Astrocyte (in vitro differentiated cells and primary cell): Measurements from ENCODE around the gene SAP30BP. TPM values are rescaled to one million over a fixed set of nuclear protein-coding genes. Genes with fewer than 3 reads are reported as not detected.

Experiments
- DNase-seq: peaks from one replicate; pipeline ENCODE4 v3.0.0-alpha.2; 2010; ENCODE audit warnings: low read depth
- FAIRE-seq: peaks from 2 replicates; lab custom pipeline; 2011; peaks lifted over from hg19 to GRCh38; lab: Jason Lieb, UNC
- H2AFZ ChIP-seq: 2 replicates; pipeline ENCODE4 v1.6.0; 2012; ENCODE audit warnings: low read depth, low read length, inconsistent platforms
- H3K27ac ChIP-seq: 2 replicates; pipeline ENCODE4 v1.5.1; 2011; ENCODE audit warnings: low read depth, low read length, inconsistent platforms
- H3K27me3 ChIP-seq: 2 replicates; pipeline ENCODE4 v1.6.0; 2011; ENCODE audit warnings: low read length, inconsistent platforms; ENCODE audit not compliant: insufficient read depth
- H3K36me3 ChIP-seq: 2 replicates; pipeline ENCODE4 v1.5.1; 2011; ENCODE audit warnings: low read length, inconsistent platforms; ENCODE audit not compliant: insufficient read depth
- H3K4me1 ChIP-seq: 2 replicates; pipeline ENCODE4 v1.5.1; 2011; ENCODE audit warnings: low read length, inconsistent platforms; ENCODE audit not compliant: insufficient read depth
- H3K4me2 ChIP-seq: 2 replicates; pipeline ENCODE4 v1.6.0; 2012; ENCODE audit warnings: low read length, inconsistent platforms
- H3K4me3 ChIP-seq: 2 replicates; pipeline ENCODE4 v1.5.1; 2011; ENCODE audit warnings: low read depth, mild to moderate bottlenecking, low read length, inconsistent platforms; ENCODE audit not compliant: insufficient read depth
- H3K79me2 ChIP-seq: 2 replicates; pipeline ENCODE4 v1.6.0; 2012; ENCODE audit warnings: mild to moderate bottlenecking, low read length, inconsistent platforms; ENCODE audit not compliant: insufficient read depth
- H3K9ac ChIP-seq: 2 replicates; pipeline ENCODE4 v1.6.0; 2012; ENCODE audit warnings: mild to moderate bottlenecking, low read length, inconsistent platforms
- H3K9me3 ChIP-seq: 2 replicates; pipeline ENCODE4 v1.5.1; 2012; ENCODE audit warnings: low read depth, mild to moderate bottlenecking, low read length, inconsistent platforms; ENCODE audit not compliant: insufficient read depth
- H4K20me1 ChIP-seq: 2 replicates; pipeline ENCODE4 v1.6.0; 2012; ENCODE audit warnings: low read length, inconsistent platforms; ENCODE audit not compliant: insufficient read depth
- H3K27ac Mint-ChIP-seq: one replicate; pipeline ENCODE4 v1.8.0; 2021; ENCODE audit warnings: mild to moderate bottlenecking, mixed read lengths; ENCODE audit not compliant: unreplicated experiment
- H3K27me3 Mint-ChIP-seq: one replicate; pipeline ENCODE4 v1.8.0; 2021; ENCODE audit warnings: low read depth, mixed read lengths; ENCODE audit not compliant: unreplicated experiment
- H3K36me3 Mint-ChIP-seq: one replicate; pipeline ENCODE4 v1.8.0; 2021; ENCODE audit warnings: low read depth, mixed read lengths; ENCODE audit not compliant: unreplicated experiment
- H3K4me1 Mint-ChIP-seq: one replicate; pipeline ENCODE4 v1.8.0; 2021; ENCODE audit warnings: low read depth, mixed read lengths; ENCODE audit not compliant: unreplicated experiment
- H3K4me3 Mint-ChIP-seq: one replicate; pipeline ENCODE4 v1.8.0; 2021; ENCODE audit warnings: mild to moderate bottlenecking, moderate library complexity, mixed read lengths; ENCODE audit not compliant: unreplicated experiment
- H3K9me3 Mint-ChIP-seq: one replicate; pipeline ENCODE4 v1.8.0; 2021; ENCODE audit warnings: mild to moderate bottlenecking, mixed read lengths; ENCODE audit not compliant: unreplicated experiment
- CTCF ChIP-seq: IDR thresholded peaks from 2 replicates; pipeline ENCODE4 v1.5.1; 2011; ENCODE audit warnings: low read depth, mild to moderate bottlenecking, inconsistent platforms, low read length, moderate library complexity; ENCODE audit not compliant: insufficient read depth
- EZH2 ChIP-seq: IDR thresholded peaks from 2 replicates; pipeline ENCODE4 v1.6.1; 2012; ENCODE audit warnings: mild to moderate bottlenecking, low read length, inconsistent platforms; ENCODE audit not compliant: insufficient read depth
- total RNA-seq: library from RNA; stranded (reverse); gene quantifications from 2 replicates; pipeline ENCODE4 v1.2.1, GENCODE V29; 2021

SAP30BP gene
- total RNA-seq, 1 donor from 2014 or later: 99.2 TPM

- Histone ChIP-seq H3K9ac (no peak overlapping the region), H3K4me1 (no peaks in the 10 kb centered on the region), H3K27me3 (no peaks in the 10 kb centered on the region), H3K27ac (no peak overlapping the region), H3K79me2 (no peaks in the 10 kb centered on the region), H2AFZ (no peak overlapping the region), H3K36me3 (no peaks in the 10 kb centered on the region), H3K4me2 (no peak overlapping the region), H3K4me3 (no peak overlapping the region), H4K20me1 (no peaks in the 10 kb centered on the region), H3K9me3 (no peaks in the 10 kb centered on the region)
- Mint-ChIP-seq H3K4me1 (peaks cover 9% of the 10 kb centered on the region), H3K27ac (no peak overlapping the region), H3K9me3 (no peaks in the 10 kb centered on the region), H3K4me3 (no peak overlapping the region), H3K27me3 (peaks cover 13% of the 10 kb centered on the region), H3K36me3 (no peaks in the 10 kb centered on the region)
- FAIRE-seq (no peak), DNase-seq (no peak)
- TF ChIP-seq EZH2 (no peak), CTCF (no peak)
These were observed 70.2 kb downstream of the SAP30BP start for GRCh38 chr17:75737133-75737962.

- Histone ChIP-seq H3K27ac (no peak overlapping the region), H3K27me3 (no peaks in the 10 kb centered on the region), H3K9ac (no peak overlapping the region), H3K4me2 (no peak overlapping the region), H3K36me3 (no peaks in the 10 kb centered on the region), H2AFZ (no peak overlapping the region), H3K4me1 (no peaks in the 10 kb centered on the region), H3K4me3 (no peak overlapping the region), H3K9me3 (no peaks in the 10 kb centered on the region), H3K79me2 (no peaks in the 10 kb centered on the region), H4K20me1 (no peaks in the 10 kb centered on the region)
- no peaks in the 10 kb centered on the region for H3K36me3 Mint-ChIP-seq
- H3K4me3 Mint-ChIP-seq: no peak overlapping the region
- H3K9me3 Mint-ChIP-seq: no peaks in the 10 kb centered on the region
- FAIRE-seq (no peak), DNase-seq (no peak)
- H3K27ac Mint-ChIP-seq: no peak overlapping the region
- TF ChIP-seq CTCF (no peak), EZH2 (no peak)
- peaks cover 9% of the 10 kb centered on the region for H3K4me1 Mint-ChIP-seq
- H3K27me3 Mint-ChIP-seq: peaks cover 13% of the 10 kb centered on the region
These were observed 71.2 kb downstream of the SAP30BP start for GRCh38 chr17:75738218-75738802.

GRCh38 chr17:75739174-75739573 is 72.0 kb downstream of the SAP30BP start:
- Histone ChIP-seq H3K9ac (no peak overlapping the region), H3K4me2 (no peak overlapping the region), H3K36me3 (no peaks in the 10 kb centered on the region), H3K4me1 (no peaks in the 10 kb centered on the region), H3K27me3 (no peaks in the 10 kb centered on the region), H3K79me2 (no peaks in the 10 kb centered on the region), H2AFZ (no peak overlapping the region), H3K4me3 (no peak overlapping the region), H3K9me3 (no peaks in the 10 kb centered on the region), H4K20me1 (no peaks in the 10 kb centered on the region), H3K27ac (no peak overlapping the region)
- H3K9me3 Mint-ChIP-seq: no peaks in the 10 kb centered on the region
- H3K4me3 Mint-ChIP-seq: no peak overlapping the region
- H3K27me3 Mint-ChIP-seq: peaks cover 13% of the 10 kb centered on the region
- peaks cover 9% of the 10 kb centered on the region for H3K4me1 Mint-ChIP-seq
- H3K36me3 Mint-ChIP-seq: no peaks in the 10 kb centered on the region
- FAIRE-seq (no peak), DNase-seq (no peak)
- TF ChIP-seq EZH2 (no peak), CTCF (no peak)
- H3K27ac Mint-ChIP-seq: no peak overlapping the region
